GM19023 (cell line): Measurements from ENCODE around the gene HINFP.
"Not testable (repeated sequence)": the region's sequence is repeated elsewhere in the genome, so short reads cannot be mapped to it uniquely, and the experiment has no call there.

Experiments
- ATAC-seq: cut with Tn5 transposase; IDR thresholded peaks from one replicate; pipeline ENCODE4 v1.9.1; 2021; ENCODE audit warnings: mild to moderate bottlenecking, moderate library complexity; ENCODE audit not compliant: unreplicated experiment

Gene HINFP

GRCh38 chr11:119184399-119184798 is 63.0 kb downstream of the HINFP start:
- ATAC-seq, result not testable (repeated sequence)
